Colonic mucosa (tissue), 4 donors: Measurements from ENCODE around the gene SRSF7. TPM values are rescaled to one million over a fixed set of nuclear protein-coding genes. Genes with fewer than 3 reads are reported as not detected.
"Not testable (repeated sequence)": the region's sequence is repeated elsewhere in the genome, so short reads cannot be mapped to it uniquely, and the experiment has no call there.

Source experiments
- DNase-seq: peaks from one replicate; pipeline ENCODE4 v3.0.0-alpha.2; 2020
- H3K27ac ChIP-seq: fragments of 200-600 bp; one replicate; pipeline ENCODE4 v1.8.0; 2021
- H3K27me3 ChIP-seq: fragments of 200-600 bp; one replicate; pipeline ENCODE4 v1.8.0; 2021
- H3K36me3 ChIP-seq: fragments of 200-600 bp; one replicate; pipeline ENCODE4 v1.8.0; 2021
- H3K4me1 ChIP-seq: fragments of 200-600 bp; one replicate; pipeline ENCODE4 v1.8.0; 2021; ENCODE audit warnings: mild to moderate bottlenecking
- H3K4me3 ChIP-seq: fragments of 200-600 bp; one replicate; pipeline ENCODE4 v1.8.0; 2021
- H3K9ac ChIP-seq, 2 donors: one replicate each; pipeline ENCODE4 v1.7.0; 2013; ENCODE audit warnings: control low read depth in 2 of 2, low read depth in 2 of 2, low read length in 2 of 2
- H3K9me3 ChIP-seq: fragments of 200-600 bp; one replicate; pipeline ENCODE4 v1.8.0; 2021
- CTCF ChIP-seq: fragments of 200-600 bp; IDR thresholded peaks from one replicate; pipeline ENCODE4 v1.8.0; 2022; ENCODE audit warnings: antibody characterized with exemption, mild to moderate bottlenecking
- intact Hi-C: fragments of 100-400 bp; cut with DNase I; formaldehyde crosslinking; loops from one replicate; pipeline ENCODE4 v1.14.1; 2022
- total RNA-seq, 2 donors: library from RNA; stranded (reverse); fragmentation: NEBNext Ultra II Directional in 1 of 2; extraction: Animal tissue kit (Norgen Biotek cat#: 25700) in 1 of 2; gene quantifications; one replicate each; pipeline ENCODE4 v1.2.1, GENCODE V29; 2021
- donor health status: healthy.
- donor health status: DM: no; HTN: no; CAD: no.
- donor health status: DM: no; HTN: no; CAD: no.

The SRSF7 gene
- total RNA-seq = 100 to 1,000 TPM; 119 to 157 TPM

GRCh38 chr2:38750891-38751595 is at the start of gene SRSF7:
TSS of gene SRSF7 (minus strand) at chr2:38751361. CDS start at chr2:38751256, 105 bp downstream.
- Histone ChIP-seq H3K9me3 (no peaks in the 10 kb centered on the region), H3K9ac (peak within 1 kb of the TSS; percentile 83 to 98), H3K27me3 (no peaks in the 10 kb centered on the region), H3K27ac (peak within 1 kb of the TSS; percentile 96), H3K36me3 (peaks cover 4% of the 10 kb centered on the region), H3K4me3 (peak within 1 kb of the TSS; percentile 73), H3K4me1 (peaks cover 7% of the 10 kb centered on the region)
- peak; percentile 98 for DNase-seq
- no peak for TF ChIP-seq CTCF
- intact Hi-C loops = no loop called here

GRCh38 chr2:38797953-38798352 is 46.8 kb upstream of the SRSF7 start:
- Histone ChIP-seq H3K36me3 (no peaks in the 10 kb centered on the region), H3K27ac (no peak overlapping the region), H3K27me3 (no peaks in the 10 kb centered on the region), H3K4me1 (no peaks in the 10 kb centered on the region), H3K9me3 (no peaks in the 10 kb centered on the region), H3K4me3 (no peak overlapping the region), H3K9ac (no peak overlapping the region)
- intact Hi-C loops = no loop called here
- no peak for TF ChIP-seq CTCF
- DNase-seq = no peak

GRCh38 chr2:38797250-38797676 is 46.1 kb upstream of the SRSF7 start:
- intact Hi-C loops = no loop called here
- Histone ChIP-seq H3K4me1 (no peaks in the 10 kb centered on the region), H3K9ac (no peak overlapping the region), H3K4me3 (no peak overlapping the region), H3K36me3 (no peaks in the 10 kb centered on the region), H3K27ac (no peak overlapping the region), H3K27me3 (no peaks in the 10 kb centered on the region), H3K9me3 (no peaks in the 10 kb centered on the region)
- DNase-seq = no peak
- no peak for TF ChIP-seq CTCF

- H3K9ac ChIP-seq, H3K27me3 ChIP-seq, H3K4me1 ChIP-seq, H3K36me3 ChIP-seq, H3K4me3 ChIP-seq, H3K27ac ChIP-seq, intact Hi-C loops, H3K9me3 ChIP-seq, DNase-seq: not testable (repeated sequence)
Observed at GRCh38 chr2:38795016-38795415, 43.9 kb upstream of the SRSF7 start.

- Histone ChIP-seq H3K27ac (no peak overlapping the region), H3K4me1 (no peaks in the 10 kb centered on the region), H3K27me3 (no peaks in the 10 kb centered on the region), H3K4me3 (no peak overlapping the region), H3K9me3 (no peaks in the 10 kb centered on the region), H3K9ac (no peak overlapping the region), H3K36me3 (no peaks in the 10 kb centered on the region)
- DNase-seq = no peak
- intact Hi-C loops = no loop called here
- no peak for TF ChIP-seq CTCF
Observed at GRCh38 chr2:38794235-38794946, 43.2 kb upstream of the SRSF7 start.

GRCh38 chr2:38793511-38793910 is 42.4 kb upstream of the SRSF7 start:
- H3K4me1 ChIP-seq = no peaks in the 10 kb centered on the region
- H3K27ac ChIP-seq = no peak overlapping the region
- H3K9me3 ChIP-seq = no peaks in the 10 kb centered on the region
- H3K9ac ChIP-seq = no peak overlapping the region
- H3K4me3 ChIP-seq = no peak overlapping the region
- H3K36me3 ChIP-seq = no peaks in the 10 kb centered on the region
- no peak for TF ChIP-seq CTCF
- intact Hi-C loops = no loop called here
- H3K27me3 ChIP-seq = no peaks in the 10 kb centered on the region
- DNase-seq = no peak
